GM12892 (cell line): ENCODE measurements around the gene DCLK1.
"Not testable (repeated sequence)": the region's sequence is repeated elsewhere in the genome, so short reads cannot be mapped to it uniquely, and the experiment has no call there.

Experiments used
- DNase-seq: peaks from one replicate; pipeline ENCODE4 v3.0.0; 2011; ENCODE audit not compliant: insufficient read length
- FAIRE-seq: peaks from 2 replicates; lab custom pipeline; 2011; peaks lifted over from hg19 to GRCh38; lab: Jason Lieb, UNC
- POLR2A ChIP-seq: IDR thresholded peaks from 2 replicates; pipeline ENCODE4 v1.6.1; 2011; ENCODE audit warnings: low read depth, low read length, control low read depth
- POLR2AphosphoS5 ChIP-seq: IDR thresholded peaks from 2 replicates; pipeline ENCODE4 v1.6.1; 2011; ENCODE audit warnings: low read depth, low read length, control low read depth
- TAF1 ChIP-seq: IDR thresholded peaks from 2 replicates; pipeline ENCODE4 v1.6.1; 2011; ENCODE audit warnings: low read depth, mild to moderate bottlenecking, control low read depth, low read length, borderline replicate concordance

DCLK1 gene

GRCh38 chr13:35994131-35994966, 136.8 kb downstream of the DCLK1 start:
- TF ChIP-seq TAF1 (no peak), POLR2A (no peak)

GRCh38 chr13:35993686-35994085, 137.5 kb downstream of the DCLK1 start:
- no peak for DNase-seq
- no peak for FAIRE-seq
- no peak for TF ChIP-seq POLR2A
- no peak for TF ChIP-seq POLR2AphosphoS5
- TF ChIP-seq TAF1, result no peak

More at GRCh38 chr13:35994131-35994966, 136.8 kb downstream of the DCLK1 start:
- DNase-seq, result no peak
- no peak for FAIRE-seq

- TF ChIP-seq POLR2AphosphoS5, result no peak
- no peak for TF ChIP-seq POLR2A
- TF ChIP-seq TAF1, result no peak
- no peak for DNase-seq
Measured at GRCh38 chr13:35992964-35993363, 138.2 kb downstream of the DCLK1 start.

GRCh38 chr13:35990196-35990595, 141.0 kb downstream of the DCLK1 start:
- TF ChIP-seq POLR2AphosphoS5 (no peak), TAF1 (no peak), POLR2A (no peak)
- FAIRE-seq (no peak), DNase-seq (no peak)

More at GRCh38 chr13:35992964-35993363, 138.2 kb downstream of the DCLK1 start:
- FAIRE-seq, result no peak

GRCh38 chr13:35988648-35989081, 142.5 kb downstream of the DCLK1 start:
- no peak for DNase-seq

GRCh38 chr13:35987572-35988513, 143.3 kb downstream of the DCLK1 start:
- TF ChIP-seq POLR2AphosphoS5, result no peak
- no peak for TF ChIP-seq POLR2A
- no peak for TF ChIP-seq TAF1
- no peak for FAIRE-seq
- DNase-seq, result no peak

More at GRCh38 chr13:35988648-35989081, 142.5 kb downstream of the DCLK1 start:
- TF ChIP-seq TAF1 (no peak), POLR2AphosphoS5 (no peak), POLR2A (no peak)
- FAIRE-seq, result no peak

- DNase-seq (no peak), FAIRE-seq (no peak)
- TF ChIP-seq TAF1 (no peak), POLR2AphosphoS5 (no peak), POLR2A (no peak)
Measured at GRCh38 chr13:35984776-35985453, 146.3 kb downstream of the DCLK1 start.

- no peak for DNase-seq
- no peak for FAIRE-seq
- TF ChIP-seq POLR2A (no peak), POLR2AphosphoS5 (no peak), TAF1 (no peak)
Measured at GRCh38 chr13:35984287-35984686, 146.9 kb downstream of the DCLK1 start.

GRCh38 chr13:35983703-35984102, 147.5 kb downstream of the DCLK1 start:
- not testable (repeated sequence) for DNase-seq, FAIRE-seq

- TF ChIP-seq POLR2A, result no peak
- TF ChIP-seq POLR2AphosphoS5, result no peak
- TF ChIP-seq TAF1, result no peak
- DNase-seq, result no peak
- FAIRE-seq, result no peak
Measured at GRCh38 chr13:35983206-35983605, 148.0 kb downstream of the DCLK1 start.
